ENCODE measurements around the gene ZNRD2.
A peak's percentile ranks its signal among the peaks of the same experiment; 100 is the strongest.

The ZNRD2 gene

DNA sequence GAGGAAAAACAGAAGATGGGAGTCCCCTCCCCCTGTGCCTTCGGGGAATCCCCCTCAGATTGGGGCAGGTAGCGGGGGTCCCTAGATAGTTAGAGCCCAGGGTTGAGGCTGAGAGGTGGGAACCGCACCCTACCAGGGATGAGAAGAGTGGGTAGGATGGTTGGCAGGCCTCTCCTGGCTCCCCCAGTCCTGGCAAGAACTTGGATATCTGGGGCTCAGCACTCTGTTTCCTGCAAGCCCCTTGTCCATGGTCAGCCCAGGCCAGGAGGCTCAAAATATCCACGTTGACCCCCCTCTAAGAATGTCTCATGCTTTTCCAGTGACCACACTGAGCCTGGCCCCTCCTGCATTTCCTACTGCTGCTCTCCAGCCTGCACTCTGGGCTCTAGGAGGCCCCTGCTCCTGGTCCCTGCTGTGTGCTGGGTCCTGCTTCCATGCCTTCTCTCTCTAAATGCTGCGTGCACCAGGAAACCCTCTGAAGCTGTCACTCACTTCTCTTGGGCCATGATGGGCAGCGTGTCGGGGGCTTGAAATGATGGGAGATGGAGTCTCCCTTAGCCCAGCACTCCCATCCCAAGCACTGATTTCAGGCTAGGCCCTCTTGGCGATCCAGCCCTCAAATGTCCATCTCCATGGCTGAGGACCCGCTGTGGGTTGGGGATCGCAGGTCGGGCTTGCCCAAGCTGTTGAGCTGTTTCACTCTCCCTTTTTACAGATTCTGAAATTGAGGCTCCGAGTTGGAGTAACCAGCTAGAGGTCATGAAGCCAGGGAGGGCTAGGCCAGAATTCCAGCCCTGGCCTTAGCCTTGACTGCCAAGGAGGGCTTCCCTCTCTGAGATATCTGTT is 41.7 kb downstream of the ZNRD2 start:
- DNase-seq (ENCODE audit: low read depth) = no peak
- TF ChIP-seq, protein P1, sequence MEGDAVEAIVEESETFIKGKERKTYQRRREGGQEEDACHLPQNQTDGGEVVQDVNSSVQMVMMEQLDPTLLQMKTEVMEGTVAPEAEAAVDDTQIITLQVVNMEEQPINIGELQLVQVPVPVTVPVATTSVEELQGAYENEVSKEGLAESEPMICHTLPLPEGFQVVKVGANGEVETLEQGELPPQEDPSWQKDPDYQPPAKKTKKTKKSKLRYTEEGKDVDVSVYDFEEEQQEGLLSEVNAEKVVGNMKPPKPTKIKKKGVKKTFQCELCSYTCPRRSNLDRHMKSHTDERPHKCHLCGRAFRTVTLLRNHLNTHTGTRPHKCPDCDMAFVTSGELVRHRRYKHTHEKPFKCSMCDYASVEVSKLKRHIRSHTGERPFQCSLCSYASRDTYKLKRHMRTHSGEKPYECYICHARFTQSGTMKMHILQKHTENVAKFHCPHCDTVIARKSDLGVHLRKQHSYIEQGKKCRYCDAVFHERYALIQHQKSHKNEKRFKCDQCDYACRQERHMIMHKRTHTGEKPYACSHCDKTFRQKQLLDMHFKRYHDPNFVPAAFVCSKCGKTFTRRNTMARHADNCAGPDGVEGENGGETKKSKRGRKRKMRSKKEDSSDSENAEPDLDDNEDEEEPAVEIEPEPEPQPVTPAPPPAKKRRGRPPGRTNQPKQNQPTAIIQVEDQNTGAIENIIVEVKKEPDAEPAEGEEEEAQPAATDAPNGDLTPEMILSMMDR (IDR thresholded peaks at IDR 0.05; ENCODE audit: low read depth, low read length, missing control alignments) = no peak
- H3K4me3 ChIP-seq (ENCODE audit: low read depth, low read length) = peak overlapping the region; percentile 87

DNA sequence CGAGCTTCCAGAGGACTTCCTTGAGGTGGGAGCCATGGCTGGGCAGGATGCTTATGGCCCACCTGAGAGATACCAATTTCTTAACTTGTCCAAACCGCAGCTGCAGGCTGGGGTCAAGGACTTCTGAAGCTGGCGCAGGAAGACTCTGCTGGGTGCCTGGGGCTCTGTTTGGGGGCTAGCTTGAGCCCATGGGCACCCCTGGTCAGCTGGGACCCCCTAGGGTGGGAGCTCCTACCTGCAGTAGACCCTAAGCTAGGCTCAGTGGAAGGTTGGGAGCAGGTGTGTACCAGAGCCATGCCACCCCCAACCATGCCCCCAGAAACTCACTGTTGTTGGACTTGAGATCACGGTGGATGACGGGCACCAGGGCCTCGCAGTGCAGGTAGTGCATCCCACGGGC is 42.4 kb downstream of the ZNRD2 start:
- TF ChIP-seq, protein P1 (IDR thresholded peaks at IDR 0.05; ENCODE audit: low read depth, low read length, missing control alignments) = no peak
- no peak for DNase-seq (ENCODE audit: low read depth)
- H3K4me3 ChIP-seq (ENCODE audit: low read depth, low read length) = peak overlapping the region; percentile 87

GRCh38 chr11:65613091-65613928 is 43.0 kb downstream of the ZNRD2 start:
- TF ChIP-seq, protein P1 (IDR thresholded peaks at IDR 0.05; ENCODE audit: low read depth, low read length, missing control alignments) = no peak
- peak overlapping the region; percentile 87 for H3K4me3 ChIP-seq (ENCODE audit: low read depth, low read length)
- no peak for DNase-seq (ENCODE audit: low read depth)

DNA sequence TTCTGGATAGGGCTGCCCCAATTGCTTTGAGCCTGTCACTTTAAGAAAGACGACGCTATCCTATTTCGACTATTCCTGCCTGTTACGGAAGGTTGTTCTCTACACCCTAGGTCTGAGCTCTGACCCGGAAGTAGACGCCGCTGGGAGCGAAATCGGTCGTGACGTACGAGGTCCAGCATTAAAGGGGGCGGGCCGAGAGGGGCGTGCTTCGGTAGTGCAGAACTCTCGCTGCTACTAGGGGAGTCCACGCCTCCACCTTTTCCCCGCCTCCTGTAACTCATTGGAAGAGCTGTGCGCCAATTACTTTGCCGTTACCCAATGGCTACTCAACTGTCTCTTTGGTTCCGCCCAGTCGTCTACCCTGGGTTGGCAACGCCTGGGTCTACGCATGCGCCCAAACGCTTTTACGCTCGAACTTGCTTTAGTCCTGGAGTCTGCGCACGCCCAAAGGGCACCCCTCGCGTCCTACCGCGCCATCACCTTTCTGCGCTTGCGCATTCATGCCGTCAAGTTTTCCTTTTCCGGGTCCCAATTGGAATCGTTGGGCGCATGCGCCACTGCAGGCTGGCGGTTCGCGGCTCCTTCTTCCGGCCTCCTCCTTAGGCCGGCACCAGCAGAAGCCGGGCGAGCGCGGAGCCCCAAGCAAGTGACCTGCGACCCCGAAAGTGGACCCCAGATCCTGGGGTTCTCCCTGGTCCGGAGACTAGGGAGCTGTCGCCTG is 45.1 kb downstream of the ZNRD2 start, which contains the start of gene PCNX3:
Gene PCNX3, plus strand, starts transcription at position 548 of the 721 bp plus-strand sequence. CDS start 536 bp downstream, outside the sequence.
- peak; percentile 100 for DNase-seq (ENCODE audit: low read depth)
- peak within 1 kb of the TSS; percentile 91 for H3K4me3 ChIP-seq (ENCODE audit: low read depth, low read length)
- TF ChIP-seq, protein P1 (IDR thresholded peaks at IDR 0.05; ENCODE audit: low read depth, low read length, missing control alignments) = no peak

- no peak for DNase-seq (ENCODE audit: low read depth)
- TF ChIP-seq, protein P1 (IDR thresholded peaks at IDR 0.05; ENCODE audit: low read depth, low read length, missing control alignments) = no peak
- H3K4me3 ChIP-seq (ENCODE audit: low read depth, low read length) = peak overlapping the region; percentile 91
Observed at GRCh38 chr11:65615950-65616574, 45.8 kb downstream of the ZNRD2 start.

- DNase-seq (ENCODE audit: low read depth) = no peak
Observed at GRCh38 chr11:65616575-65617001, 46.3 kb downstream of the ZNRD2 start.

More at GRCh38 chr11:65616575-65617001, 46.3 kb downstream of the ZNRD2 start:
- peak overlapping the region; percentile 91 for H3K4me3 ChIP-seq (ENCODE audit: low read depth, low read length)
- TF ChIP-seq, protein P1 (IDR thresholded peaks at IDR 0.05; ENCODE audit: low read depth, low read length, missing control alignments) = no peak

Measured in GM12864 (cell line).